Neural progenitor cell (in vitro differentiated cells): Measurements from ENCODE around the gene DYNLT5.

Source experiments
- CTCF ChIP-seq: fragments of 200-600 bp; sonication (generic); IDR thresholded peaks from 2 replicates; pipeline ENCODE4 v1.5.1; 2017; ENCODE audit warnings: antibody characterized with exemption, mild to moderate bottlenecking
- EZH2 ChIP-seq: fragments of 200-600 bp; sonication (generic); IDR thresholded peaks from 2 replicates; pipeline ENCODE4 v1.6.1; 2017; ENCODE audit warnings: antibody characterized with exemption, mild to moderate bottlenecking, moderate library complexity

DNA sequence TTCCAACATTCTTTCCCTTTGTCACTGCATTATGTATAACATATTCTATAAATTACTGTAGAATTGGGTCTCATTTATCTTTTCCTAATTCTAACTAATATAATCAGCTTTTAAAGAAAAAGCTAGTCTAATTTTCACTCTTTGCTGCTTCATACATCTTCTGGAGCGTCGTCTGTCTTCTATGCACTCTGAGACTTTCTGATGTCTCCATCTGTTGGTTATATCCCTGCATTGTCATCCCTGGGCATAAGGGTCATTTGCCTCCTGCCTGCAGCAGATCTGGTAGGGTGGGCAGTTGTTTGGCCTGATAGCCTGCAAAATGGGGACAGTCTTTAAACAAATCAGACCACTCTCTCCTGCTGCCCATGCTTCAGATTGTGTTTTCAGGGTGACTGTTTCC is 40.8 kb upstream of the DYNLT5 start:
- peak; percentile 38 for TF ChIP-seq CTCF
- no peak for TF ChIP-seq EZH2
